Measurements from ENCODE around the gene CCL15.
"Not testable (repeated sequence)": the region's sequence is repeated elsewhere in the genome, so short reads cannot be mapped to it uniquely, and the experiment has no call there.

Gene CCL15

GRCh38 chr17:36001110-36001771, at the start of gene CCL15:
CCL15 (minus strand) TSS chr17:36001553; CDS start chr17:36001492, 61 bp downstream.
- no peak for DNase-seq

- DNase-seq: no peak
Measured at GRCh38 chr17:36049643-36050042, 48.3 kb upstream of the CCL15 start.

GRCh38 chr17:36048066-36048465, 46.7 kb upstream of the CCL15 start:
- no peak for DNase-seq

GRCh38 chr17:36036235-36036634, 34.9 kb upstream of the CCL15 start:
- DNase-seq: no peak

- DNase-seq: no peak
Measured at GRCh38 chr17:36034127-36034526, 32.8 kb upstream of the CCL15 start.

- DNase-seq: no peak
Measured at GRCh38 chr17:36030956-36031355, 29.6 kb upstream of the CCL15 start.

- DNase-seq: no peak
Measured at GRCh38 chr17:36027761-36028160, 26.4 kb upstream of the CCL15 start.

GRCh38 chr17:36024106-36024869, 22.9 kb upstream of the CCL15 start:
- DNase-seq: no peak

- no peak for DNase-seq
Measured at GRCh38 chr17:36019423-36019822, 18.1 kb upstream of the CCL15 start.

- no peak for DNase-seq
Measured at GRCh38 chr17:36017799-36018198, 16.4 kb upstream of the CCL15 start, which contains the start of gene CCL23. CCL23 (minus strand) TSS chr17:36017972; CDS start chr17:36017897, 75 bp downstream.

GRCh38 chr17:36016555-36016954, 15.2 kb upstream of the CCL15 start:
- no peak for DNase-seq

- not testable (repeated sequence) for DNase-seq
Measured at GRCh38 chr17:36015895-36016294, 14.5 kb upstream of the CCL15 start.

GRCh38 chr17:36014946-36015345, 13.6 kb upstream of the CCL15 start:
- DNase-seq: no peak

GRCh38 chr17:36011201-36011600, 9.8 kb upstream of the CCL15 start:
- no peak for DNase-seq

GRCh38 chr17:36008998-36009665, 7.8 kb upstream of the CCL15 start:
- no peak for DNase-seq

GRCh38 chr17:36004594-36005108, 3.3 kb upstream of the CCL15 start:
- DNase-seq: peak; percentile 51

GRCh38 chr17:36002631-36003030, 1.3 kb upstream of the CCL15 start:
- DNase-seq: no peak

GRCh38 chr17:36001862-36002603, 680 bp upstream of the CCL15 start:
- DNase-seq: peak; percentile 31

- no peak for DNase-seq
Measured at GRCh38 chr17:36000732-36001109, 632 bp downstream of the CCL15 start.

- no peak for DNase-seq
Measured at GRCh38 chr17:35998756-35999155, 2.6 kb downstream of the CCL15 start.

- no peak for DNase-seq
Measured at GRCh38 chr17:35998018-35998545, 3.3 kb downstream of the CCL15 start.

GRCh38 chr17:35995346-35995745, 6.0 kb downstream of the CCL15 start:
- not testable (repeated sequence) for DNase-seq

- no peak for DNase-seq
Measured at GRCh38 chr17:35991075-35991474, 10.3 kb downstream of the CCL15 start.
